ENCODE results near the gene SLAMF6. TPM values are rescaled to one million over a fixed set of nuclear protein-coding genes. Genes with fewer than 3 reads are reported as not detected.
"Not testable (repeated sequence)": the region's sequence is repeated elsewhere in the genome, so short reads cannot be mapped to it uniquely, and the experiment has no call there.

The SLAMF6 gene
- total RNA-seq, 3 donors from 2014 or later = 19.4 to 26.6 (median 19.6) TPM

DNA sequence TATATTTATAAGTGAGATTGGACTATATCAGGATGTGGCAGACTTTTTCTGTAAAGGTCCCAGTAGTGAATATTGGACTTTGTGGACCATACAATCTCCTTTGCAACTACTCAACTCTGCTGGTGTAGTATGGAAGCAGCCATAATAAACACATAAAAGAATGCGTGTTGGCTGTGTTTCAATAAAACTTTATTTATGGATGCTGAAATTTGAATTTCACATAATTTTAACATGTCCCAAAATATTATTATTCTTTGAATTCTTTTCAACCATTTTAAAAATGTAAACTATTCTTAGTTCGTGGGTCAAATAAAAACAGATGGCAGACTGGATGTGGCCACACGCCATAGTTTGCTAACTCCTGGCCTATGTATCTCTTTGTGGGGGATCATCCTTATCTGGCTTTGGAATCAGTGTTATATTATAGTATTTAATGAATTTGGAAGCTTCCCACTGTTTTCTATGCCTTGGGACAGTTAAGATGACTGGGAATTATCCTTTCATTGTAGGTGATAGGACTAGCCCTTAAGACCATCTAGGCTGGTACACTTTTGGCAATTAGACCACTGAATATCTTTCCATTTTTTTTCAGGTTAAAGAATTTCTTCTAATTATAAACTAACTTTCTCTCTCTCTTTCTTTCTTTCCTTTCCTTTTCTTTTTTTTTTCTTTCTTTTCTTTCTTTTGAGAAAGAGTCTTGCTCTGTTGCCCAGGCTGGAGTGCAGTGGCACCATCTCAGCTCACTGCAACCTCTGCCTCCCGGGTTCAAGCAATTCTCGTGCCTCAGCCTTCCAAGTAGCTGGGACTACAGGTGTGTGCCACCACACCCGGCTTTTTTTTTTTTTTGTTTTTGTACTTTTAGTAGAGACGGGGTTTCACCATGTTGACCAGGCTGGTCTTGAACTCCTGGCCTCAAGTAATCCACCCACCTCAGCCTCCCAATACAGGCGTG lies 14.9 kb upstream of the SLAMF6 start:
- no peaks in the 10 kb centered on the region for H3K27me3 Mint-ChIP-seq (ENCODE audit: low read depth)
- peaks cover 19% of the 10 kb centered on the region for H3K9me3 Mint-ChIP-seq
- no peak for DNase-seq
- peaks cover 6% of the 10 kb centered on the region for H3K36me3 Mint-ChIP-seq (ENCODE audit: insufficient read depth)
- H3K4me1 Mint-ChIP-seq (ENCODE audit: low read depth) = peaks cover 42% of the 10 kb centered on the region
- no peak overlapping the region for H3K4me3 Mint-ChIP-seq
- no peak for ATAC-seq

DNA sequence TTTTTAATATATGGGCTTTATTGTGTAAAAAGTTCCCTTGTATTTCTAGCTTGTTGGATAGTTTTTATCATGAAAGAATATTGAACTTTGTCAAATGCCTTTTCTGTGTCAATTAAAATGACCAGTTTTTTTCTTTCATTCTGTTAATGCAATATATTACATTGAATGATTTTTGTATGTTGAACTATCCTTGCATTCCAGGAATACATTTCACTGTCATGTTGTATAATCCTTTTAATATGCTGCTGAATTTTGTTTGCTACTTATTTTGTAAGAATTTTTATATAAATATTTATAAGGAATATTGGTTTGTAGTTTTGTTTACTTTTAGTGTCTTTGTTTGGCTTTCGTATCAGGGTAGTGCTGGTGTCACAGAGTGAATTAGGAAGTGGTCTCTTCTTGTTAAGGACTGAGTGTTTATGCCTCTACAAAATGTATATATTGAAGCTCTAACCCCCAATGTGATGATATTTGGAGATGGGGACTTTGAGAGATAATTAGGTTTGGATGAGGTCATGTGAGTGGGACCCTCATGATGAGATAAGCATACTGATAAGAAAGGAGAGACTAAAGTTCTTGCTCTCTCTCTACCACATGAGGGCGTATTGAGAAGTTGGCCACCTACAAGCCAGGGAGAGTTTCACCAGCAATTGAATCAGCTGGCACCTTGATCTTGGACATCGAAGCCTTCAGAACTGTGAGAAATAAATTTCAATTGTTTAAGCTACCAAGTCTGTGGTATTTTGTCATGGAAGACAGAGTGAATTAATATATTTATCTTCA lies 12.0 kb upstream of the SLAMF6 start:
- DNase-seq (no peak), ATAC-seq (no peak)
- H3K4me3 Mint-ChIP-seq = no peak overlapping the region
- H3K4me1 Mint-ChIP-seq (ENCODE audit: low read depth) = peaks cover 17% of the 10 kb centered on the region
- peaks cover 19% of the 10 kb centered on the region for H3K9me3 Mint-ChIP-seq
- peaks cover 5% of the 10 kb centered on the region for H3K36me3 Mint-ChIP-seq (ENCODE audit: insufficient read depth)
- no peaks in the 10 kb centered on the region for H3K27me3 Mint-ChIP-seq (ENCODE audit: low read depth)

DNA sequence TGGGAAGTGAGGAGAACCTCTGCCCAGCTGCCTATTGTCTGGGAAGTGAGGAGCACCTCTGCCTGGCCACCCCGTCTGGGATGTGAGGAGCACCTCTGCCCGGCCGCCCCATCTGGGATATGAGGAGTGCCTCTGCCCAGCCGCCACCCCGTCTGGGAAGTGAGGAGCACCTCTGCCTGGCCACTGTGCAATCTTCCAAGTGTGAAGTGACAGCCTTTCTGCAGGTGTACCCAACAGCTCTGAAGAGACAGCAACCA lies 9.4 kb upstream of the SLAMF6 start:
- peaks cover 33% of the 10 kb centered on the region for H3K9me3 Mint-ChIP-seq
- peaks cover 13% of the 10 kb centered on the region for H3K36me3 Mint-ChIP-seq (ENCODE audit: insufficient read depth)
- not testable (repeated sequence) for H3K27me3 Mint-ChIP-seq (ENCODE audit: low read depth); H3K4me3 Mint-ChIP-seq; ATAC-seq; DNase-seq
- peaks cover 15% of the 10 kb centered on the region for H3K4me1 Mint-ChIP-seq (ENCODE audit: low read depth)

DNA sequence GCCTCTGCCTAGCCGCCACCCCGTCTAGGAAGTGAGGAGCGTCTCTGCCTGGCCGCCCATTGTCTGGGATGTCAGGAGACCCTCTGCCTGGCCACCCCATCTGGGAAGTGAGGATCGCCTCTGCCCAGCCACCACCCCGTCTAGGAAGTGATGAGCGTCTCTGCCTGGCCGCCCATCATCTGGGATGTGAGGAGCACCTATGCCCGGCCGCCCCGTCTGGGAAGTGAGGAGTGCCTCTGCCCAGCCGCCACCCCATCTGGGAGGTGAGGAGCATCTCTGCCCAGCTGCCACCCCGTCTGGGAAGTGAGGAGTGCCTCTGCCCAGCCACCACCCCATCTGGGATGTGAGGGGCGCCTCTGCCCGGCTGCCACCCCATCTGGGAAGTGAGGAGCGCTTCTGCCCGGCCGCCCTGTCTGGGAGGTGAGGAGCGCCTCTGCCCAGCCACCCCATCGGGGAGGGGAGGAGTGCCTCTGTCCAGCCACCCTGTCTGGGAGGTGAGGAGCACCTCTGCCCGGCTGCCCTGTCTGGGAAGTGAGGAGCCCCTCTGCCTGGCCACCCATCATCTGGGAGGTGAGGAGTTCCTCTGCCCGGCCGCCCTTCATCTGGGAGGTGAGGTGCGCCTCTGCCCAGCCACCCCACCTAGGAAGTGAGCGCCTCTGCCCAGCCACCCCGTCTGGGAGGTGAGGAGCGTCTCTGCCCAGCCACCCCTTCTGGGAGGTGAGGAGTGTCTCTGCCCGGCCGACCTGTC lies 8.9 kb upstream of the SLAMF6 start:
- Mint-ChIP-seq H3K9me3 (peaks cover 38% of the 10 kb centered on the region), H3K4me1 (ENCODE audit: low read depth) (peaks cover 18% of the 10 kb centered on the region), H3K36me3 (ENCODE audit: insufficient read depth) (peaks cover 15% of the 10 kb centered on the region)
- H3K4me3 Mint-ChIP-seq; DNase-seq; H3K27me3 Mint-ChIP-seq (ENCODE audit: low read depth); ATAC-seq: not testable (repeated sequence)

DNA sequence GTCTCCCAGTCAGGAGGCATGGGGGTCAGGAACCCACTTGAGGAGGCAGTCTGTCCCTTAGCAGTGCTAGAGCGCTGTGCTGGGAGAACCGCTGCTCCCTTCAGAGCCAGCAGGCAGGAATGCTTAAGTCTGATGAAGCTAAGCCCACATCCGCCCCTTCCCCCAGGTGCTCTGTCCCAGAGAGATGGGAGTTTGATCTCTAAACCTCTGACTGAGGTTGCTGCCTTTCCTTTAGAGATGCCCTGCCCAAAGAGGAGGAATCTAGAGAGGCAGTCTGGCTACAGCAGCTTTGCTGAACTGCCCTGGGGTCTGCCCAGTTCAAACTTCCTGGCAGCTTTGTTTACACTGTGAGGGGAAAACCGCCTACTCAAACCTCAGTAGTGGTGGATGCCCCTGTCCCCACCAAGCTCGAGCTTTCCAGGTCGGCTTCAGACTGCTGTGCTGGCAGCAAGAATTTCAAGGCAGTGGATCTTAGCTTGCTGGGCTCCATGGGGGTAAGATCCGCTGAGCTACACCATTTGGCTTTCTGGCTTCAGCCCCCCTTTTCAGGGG lies 6.4 kb upstream of the SLAMF6 start:
- H3K27me3 Mint-ChIP-seq (ENCODE audit: low read depth); DNase-seq; H3K4me3 Mint-ChIP-seq: not testable (repeated sequence)
- Mint-ChIP-seq H3K36me3 (ENCODE audit: insufficient read depth) (peaks cover 16% of the 10 kb centered on the region), H3K4me1 (ENCODE audit: low read depth) (peaks cover 25% of the 10 kb centered on the region), H3K9me3 (peaks cover 36% of the 10 kb centered on the region)
- peak in 1 of 2 donors; percentile 18 for ATAC-seq

DNA sequence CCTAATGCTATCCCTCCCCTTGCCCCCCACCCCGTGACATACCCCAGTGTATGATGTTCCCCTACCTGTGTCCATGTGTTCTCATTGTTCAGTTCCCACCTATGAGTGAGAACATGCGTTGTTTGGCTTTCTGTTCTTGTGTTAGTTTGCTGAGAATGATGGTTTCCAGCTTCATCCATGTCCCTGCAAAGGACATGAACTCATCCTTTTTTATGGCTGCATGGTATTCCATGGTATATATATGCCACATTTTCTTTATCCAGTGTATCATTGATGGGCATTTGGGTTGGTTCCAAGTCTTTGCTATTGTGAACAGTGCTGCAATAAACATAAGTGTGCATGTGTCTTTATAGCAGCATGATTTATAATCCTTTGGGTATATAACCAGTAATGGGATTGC lies 734 bp upstream of the SLAMF6 start:
- Mint-ChIP-seq H3K9me3 (peaks cover 33% of the 10 kb centered on the region), H3K36me3 (ENCODE audit: insufficient read depth) (peaks cover 18% of the 10 kb centered on the region), H3K4me3 (peak overlapping the region; percentile 52), H3K4me1 (ENCODE audit: low read depth) (peaks cover 60% of the 10 kb centered on the region)
- not testable (repeated sequence) for ATAC-seq; DNase-seq; H3K27me3 Mint-ChIP-seq (ENCODE audit: low read depth)

DNA sequence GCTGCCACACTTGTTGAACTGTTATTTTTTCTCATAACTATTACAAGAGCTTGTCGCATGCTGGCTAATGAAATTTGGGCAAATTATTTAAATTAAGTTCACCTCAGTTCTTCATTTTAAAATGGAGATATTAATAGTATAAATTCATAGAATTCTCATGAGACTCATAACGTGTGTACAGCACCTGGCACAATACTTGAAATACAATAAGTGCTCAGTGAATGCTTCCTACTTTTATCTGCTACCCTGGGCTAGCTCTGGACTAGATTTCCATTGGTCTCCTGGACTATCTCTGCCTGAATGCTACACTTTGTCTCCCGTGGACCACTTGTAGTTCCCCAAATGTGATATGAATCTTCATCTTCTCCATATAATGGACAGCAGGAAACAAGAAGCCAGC lies 919 bp downstream of the SLAMF6 start:
- Mint-ChIP-seq H3K27me3 (ENCODE audit: low read depth) (no peaks in the 10 kb centered on the region), H3K4me3 (peak overlapping the region; percentile 87), H3K4me1 (ENCODE audit: low read depth) (peaks cover 72% of the 10 kb centered on the region), H3K9me3 (peaks cover 17% of the 10 kb centered on the region), H3K36me3 (ENCODE audit: insufficient read depth) (peaks cover 19% of the 10 kb centered on the region)
- ATAC-seq = no peak
- DNase-seq = no peak

DNA sequence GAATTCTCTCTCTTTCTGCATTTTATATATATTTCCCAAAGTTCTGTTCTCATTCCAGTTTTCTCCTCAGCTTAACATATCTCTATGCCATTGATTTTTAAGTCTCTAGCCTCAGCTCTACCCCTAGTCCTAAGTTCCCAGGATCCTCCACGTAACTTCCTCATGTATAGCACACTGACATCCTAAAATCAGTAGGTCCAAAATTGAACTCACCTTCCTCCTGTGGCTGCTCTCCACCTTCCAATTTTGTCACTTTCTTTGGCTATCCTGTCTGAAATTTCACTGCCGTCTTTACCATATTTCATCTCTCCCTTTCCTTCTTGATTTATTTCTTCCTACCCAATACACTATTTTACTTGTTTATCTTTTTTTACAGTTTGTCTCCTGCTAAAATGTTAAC lies 1.5 kb downstream of the SLAMF6 start:
- H3K4me3 Mint-ChIP-seq = peak overlapping the region; percentile 87
- H3K9me3 Mint-ChIP-seq = peaks cover 11% of the 10 kb centered on the region
- ATAC-seq (no peak), DNase-seq (no peak)
- no peaks in the 10 kb centered on the region for H3K27me3 Mint-ChIP-seq (ENCODE audit: low read depth)
- H3K36me3 Mint-ChIP-seq (ENCODE audit: insufficient read depth) = peaks cover 20% of the 10 kb centered on the region
- H3K4me1 Mint-ChIP-seq (ENCODE audit: low read depth) = peaks cover 75% of the 10 kb centered on the region

DNA sequence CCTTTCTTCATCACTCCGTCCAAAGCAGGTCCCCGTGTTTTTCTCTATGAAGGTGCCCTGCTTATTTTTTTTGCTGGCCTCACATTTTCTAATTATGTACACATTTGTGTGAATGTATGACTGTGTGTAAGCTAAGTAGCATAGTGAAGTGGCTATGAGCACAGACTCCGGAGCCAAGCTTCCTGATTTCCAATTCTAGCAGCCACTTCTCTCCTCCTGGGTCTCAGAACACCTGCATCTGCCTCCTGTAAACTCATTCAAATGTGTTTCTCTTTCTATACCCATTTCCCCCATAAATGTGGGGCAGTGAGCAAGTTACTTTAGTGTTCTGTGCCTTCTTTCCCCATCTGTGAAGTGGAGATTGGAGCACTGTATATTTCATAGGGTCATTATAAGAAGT lies 2.1 kb downstream of the SLAMF6 start:
- Mint-ChIP-seq H3K4me1 (ENCODE audit: low read depth) (peaks cover 80% of the 10 kb centered on the region), H3K4me3 (peak overlapping the region; percentile 87), H3K36me3 (ENCODE audit: insufficient read depth) (peaks cover 17% of the 10 kb centered on the region), H3K27me3 (ENCODE audit: low read depth) (no peaks in the 10 kb centered on the region), H3K9me3 (peaks cover 8% of the 10 kb centered on the region)
- DNase-seq (no peak), ATAC-seq (no peak)

DNA sequence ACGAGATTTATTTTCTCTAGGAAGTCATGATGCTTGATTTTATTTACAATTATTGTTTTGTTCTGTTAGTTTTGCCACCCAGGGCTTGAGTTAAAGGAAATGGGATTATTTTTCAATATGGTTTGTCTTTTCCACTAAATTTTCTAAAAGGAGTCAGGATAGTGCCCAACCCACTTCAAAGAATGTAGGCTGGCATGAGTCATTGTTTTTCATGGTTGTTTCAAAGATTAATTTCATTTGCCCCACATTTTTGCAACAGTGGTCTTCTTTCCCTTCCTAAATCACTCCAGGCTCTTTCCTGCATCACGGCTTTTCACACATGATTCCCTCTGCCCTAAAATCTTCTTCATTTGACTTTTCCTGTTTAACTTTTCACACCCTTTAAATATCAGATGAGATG lies 2.5 kb downstream of the SLAMF6 start:
- peaks cover 8% of the 10 kb centered on the region for H3K9me3 Mint-ChIP-seq
- peaks cover 17% of the 10 kb centered on the region for H3K36me3 Mint-ChIP-seq (ENCODE audit: insufficient read depth)

DNA sequence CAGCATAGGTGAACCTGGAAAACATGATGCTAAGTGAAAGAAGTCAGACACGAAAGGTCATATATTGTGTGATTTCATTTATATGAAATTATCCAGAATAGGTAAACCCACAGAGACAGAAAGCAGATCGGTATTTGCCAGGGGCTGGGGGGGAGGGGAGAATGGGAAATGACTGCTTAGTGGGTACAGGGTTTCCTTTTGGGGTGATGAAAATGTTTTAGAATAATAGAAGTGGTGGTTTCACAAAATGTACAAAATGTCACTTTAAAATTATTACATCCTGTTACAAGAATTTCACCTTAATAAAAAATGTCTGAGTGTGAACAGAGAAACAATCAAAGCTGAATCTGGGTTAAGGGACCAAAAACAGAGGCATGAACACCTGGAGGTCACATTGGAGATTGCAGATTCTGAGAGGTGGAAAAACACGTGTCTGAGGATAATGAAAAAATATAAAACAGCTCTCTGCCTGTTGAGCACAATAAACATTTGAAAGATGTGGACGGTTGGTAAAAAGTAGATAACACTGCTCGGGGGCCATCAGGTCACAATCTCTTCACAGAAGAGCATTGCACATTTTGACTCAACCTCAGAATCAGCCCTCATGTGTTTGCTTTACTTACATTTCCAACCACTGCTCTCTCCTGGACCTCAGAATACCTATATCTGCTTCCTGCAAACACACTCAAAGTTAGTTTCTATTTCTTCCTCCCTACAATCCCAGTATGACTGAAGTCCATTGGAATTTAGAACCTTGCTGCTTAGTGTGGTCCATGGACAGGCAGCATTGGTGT lies 3.2 kb downstream of the SLAMF6 start:
- Mint-ChIP-seq H3K9me3 (peaks cover under 1% of the 10 kb centered on the region), H3K4me1 (ENCODE audit: low read depth) (peaks cover 89% of the 10 kb centered on the region), H3K27me3 (ENCODE audit: low read depth) (no peaks in the 10 kb centered on the region), H3K36me3 (ENCODE audit: insufficient read depth) (peaks cover 17% of the 10 kb centered on the region), H3K4me3 (peak overlapping the region; percentile 87)
- DNase-seq = no peak
- ATAC-seq = peak; percentile 56 to 60

More for the DNA sequence above, 2.5 kb downstream of the SLAMF6 start:
- no peak for ATAC-seq
- Mint-ChIP-seq H3K27me3 (ENCODE audit: low read depth) (no peaks in the 10 kb centered on the region), H3K4me1 (ENCODE audit: low read depth) (peaks cover 85% of the 10 kb centered on the region), H3K4me3 (peak overlapping the region; percentile 87)
- no peak for DNase-seq

DNA sequence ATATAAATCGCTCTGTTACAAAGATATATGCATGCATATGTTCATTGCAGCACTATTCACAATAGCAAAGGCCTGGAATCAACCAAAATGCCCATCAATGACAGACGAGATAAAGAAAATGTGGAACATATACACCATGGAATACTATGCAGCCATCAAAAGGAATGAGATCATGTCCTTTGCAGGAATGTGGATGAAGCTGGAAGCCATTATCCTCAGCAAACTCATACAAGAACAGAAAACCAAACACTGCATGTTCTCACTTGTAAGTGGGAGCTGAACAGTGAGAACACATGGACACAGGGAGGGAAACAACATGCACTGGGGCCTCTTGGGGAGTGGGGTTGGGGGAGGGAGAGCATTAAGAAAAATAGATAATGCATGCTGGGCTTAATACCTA lies 5.5 kb downstream of the SLAMF6 start:
- DNase-seq; H3K4me3 Mint-ChIP-seq; H3K27me3 Mint-ChIP-seq (ENCODE audit: low read depth); ATAC-seq: not testable (repeated sequence)
- Mint-ChIP-seq H3K4me1 (ENCODE audit: low read depth) (peaks cover 94% of the 10 kb centered on the region), H3K9me3 (peaks cover 10% of the 10 kb centered on the region), H3K36me3 (ENCODE audit: insufficient read depth) (peaks cover 30% of the 10 kb centered on the region)

DNA sequence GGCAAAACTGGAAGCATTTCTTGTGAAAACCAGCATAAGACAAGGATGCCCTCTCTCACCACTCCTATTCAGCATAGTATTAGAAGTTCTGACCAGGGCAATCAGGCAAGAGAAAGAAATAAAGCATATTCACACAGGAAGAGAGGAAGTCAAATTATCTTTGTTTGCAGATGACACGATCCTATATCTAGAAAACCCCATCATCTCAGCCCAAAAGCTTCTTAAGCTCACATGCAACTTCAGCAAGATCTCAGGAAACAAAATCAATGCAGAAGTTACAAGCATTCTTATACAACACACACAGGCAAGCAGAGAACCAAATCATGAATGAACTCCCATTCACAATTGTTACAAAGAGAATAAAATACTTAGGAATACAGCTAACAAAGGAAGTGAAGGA lies 7.1 kb downstream of the SLAMF6 start:
- DNase-seq; ATAC-seq; H3K27me3 Mint-ChIP-seq (ENCODE audit: low read depth): not testable (repeated sequence)
- H3K36me3 Mint-ChIP-seq (ENCODE audit: insufficient read depth) = peaks cover 36% of the 10 kb centered on the region
- H3K4me3 Mint-ChIP-seq = peak overlapping the region; percentile 46
- H3K4me1 Mint-ChIP-seq (ENCODE audit: low read depth) = peaks cover 82% of the 10 kb centered on the region
- peaks cover 10% of the 10 kb centered on the region for H3K9me3 Mint-ChIP-seq

Measured in activated T-cell treated with anti-CD3 and anti-CD28 coated beads, Interleukin-2, amount 50 U/mL, for 4 hours (primary cell).